Kidney epithelial cell (primary cell): ENCODE data around the gene TM4SF18. TPM values are rescaled to one million over a fixed set of nuclear protein-coding genes. Genes with fewer than 3 reads are reported as not detected.

ENCODE experiments used
- DNase-seq: peaks from one replicate; pipeline ENCODE4 v3.0.0-alpha.2; 2010; ENCODE audit warnings: low read depth
- H3K27me3 ChIP-seq: 2 replicates; pipeline ENCODE4 v1.6.0; 2011; ENCODE audit warnings: low read length; ENCODE audit not compliant: control insufficient read depth, insufficient read depth
- H3K36me3 ChIP-seq: 2 replicates; pipeline ENCODE4 v1.5.1; 2011; ENCODE audit warnings: low read length; ENCODE audit not compliant: control insufficient read depth, insufficient read depth
- H3K4me3 ChIP-seq: 2 replicates; pipeline ENCODE4 v1.5.1; 2011; ENCODE audit warnings: low read depth, mild to moderate bottlenecking, control low read depth, low read length
- CTCF ChIP-seq: IDR thresholded peaks from 2 replicates; pipeline ENCODE4 v1.5.1; 2011; ENCODE audit warnings: mild to moderate bottlenecking, moderate library complexity, low read length, control low read depth, inconsistent platforms; ENCODE audit not compliant: insufficient read depth, poor library complexity, severe bottlenecking
- total RNA-seq: library from RNA; depleted of rRNA; stranded (reverse); fragments of >200 nt; gene quantifications from 2 replicates; pipeline ENCODE4 v1.2.3, GENCODE V29; 2015

The TM4SF18 gene
- total RNA-seq, 1 donor from 2014 or later = not detected

GRCh38 chr3:149273096-149273751, 60.2 kb downstream of the TM4SF18 start:
- Histone ChIP-seq H3K4me3 (no peak overlapping the region), H3K36me3 (no peaks in the 10 kb centered on the region), H3K27me3 (no peaks in the 10 kb centered on the region)
- peak; percentile 52 for DNase-seq
- TF ChIP-seq CTCF = peak; percentile 91

- H3K4me3 ChIP-seq = no peak overlapping the region
- DNase-seq = no peak
- no peak for TF ChIP-seq CTCF
- H3K36me3 ChIP-seq = no peaks in the 10 kb centered on the region
- no peaks in the 10 kb centered on the region for H3K27me3 ChIP-seq
Observed at GRCh38 chr3:149271669-149272068, 61.8 kb downstream of the TM4SF18 start.

GRCh38 chr3:149270180-149270579, 63.3 kb downstream of the TM4SF18 start:
- Histone ChIP-seq H3K4me3 (no peak overlapping the region), H3K27me3 (no peaks in the 10 kb centered on the region), H3K36me3 (no peaks in the 10 kb centered on the region)
- TF ChIP-seq CTCF = no peak
- DNase-seq = no peak

GRCh38 chr3:149269687-149270086, 63.7 kb downstream of the TM4SF18 start:
- DNase-seq = no peak
- no peak for TF ChIP-seq CTCF
- Histone ChIP-seq H3K36me3 (no peaks in the 10 kb centered on the region), H3K4me3 (no peak overlapping the region), H3K27me3 (no peaks in the 10 kb centered on the region)

Other genes with a start within 250 kb of the TM4SF18 start
- gene HLTF, start 247.1 kb downstream of the TM4SF18 start, total RNA-seq = 21.2 and 21.6 TPM in 2 replicates
- gene HPS3, start 204.0 kb downstream of the TM4SF18 start, total RNA-seq = 18.8 and 19.4 TPM in 2 replicates
- gene CP, start 111.8 kb downstream of the TM4SF18 start, total RNA-seq = 0.07 TPM in 1 of 2 replicates, not detected in the other
- 43.0 and 43.2 TPM in 2 replicates for gene TM4SF1, start 44.0 kb upstream of the TM4SF18 start, total RNA-seq
- not detected in 2 replicates for gene TM4SF4, start 141.1 kb upstream of the TM4SF18 start, total RNA-seq